MM.1S (cell line): ENCODE results near the gene DIPK1C.

Experiments used
- CTCF ChIP-seq: fragments of 300-600 bp; sonication (generic); IDR thresholded peaks from 2 replicates; pipeline ENCODE4 v1.5.1; 2016; ENCODE audit warnings: antibody characterized with exemption, low read length, mixed read lengths
- EZH2 ChIP-seq: fragments of 300-600 bp; sonication (generic); optimal IDR thresholded peaks from 2 replicates; pipeline ENCODE3; 2017; ENCODE audit warnings: low read depth, mild to moderate bottlenecking, antibody characterized with exemption, low read length, mixed read lengths
- EZH2phosphoT487 ChIP-seq: fragments of 300-600 bp; sonication (generic); IDR thresholded peaks from 2 replicates; pipeline ENCODE4 v1.6.1; 2018; ENCODE audit warnings: antibody characterized with exemption, low read length

GRCh38 chr18:74463254-74463653 lies 6.1 kb upstream of the DIPK1C start:
- TF ChIP-seq EZH2 (no peak), CTCF (no peak), EZH2phosphoT487 (no peak)
